ENCODE data around the gene TMEM255B. TPM values are rescaled to one million over a fixed set of nuclear protein-coding genes. Genes with fewer than 3 reads are reported as not detected.

Gene TMEM255B
- total RNA-seq, 2 experiments from 2014 or later, result 1.1 to 1.2 TPM

GRCh38 chr13:113856716-113857065 lies 97.7 kb downstream of the TMEM255B start:
- Mint-ChIP-seq H3K36me3 (no peaks in the 10 kb centered on the region), H3K9me3 (no peaks in the 10 kb centered on the region), H3K27me3 (peaks cover 16% of the 10 kb centered on the region), H3K4me3 (no peak overlapping the region), H3K4me1 (peaks cover 18% of the 10 kb centered on the region), H3K27ac (no peak overlapping the region)
- no peak for DNase-seq

GRCh38 chr13:113857531-113858195 lies 98.6 kb downstream of the TMEM255B start:
- Mint-ChIP-seq H3K4me3 (no peak overlapping the region), H3K4me1 (peaks cover 20% of the 10 kb centered on the region), H3K27ac (no peak overlapping the region), H3K36me3 (no peaks in the 10 kb centered on the region), H3K9me3 (no peaks in the 10 kb centered on the region), H3K27me3 (peaks cover 22% of the 10 kb centered on the region)
- no peak for DNase-seq

- no peaks in the 10 kb centered on the region for H3K36me3 Mint-ChIP-seq
- H3K9me3 Mint-ChIP-seq, result no peaks in the 10 kb centered on the region
- H3K27ac Mint-ChIP-seq, result no peak overlapping the region
- DNase-seq, result no peak
- no peak overlapping the region for H3K4me3 Mint-ChIP-seq
- peaks cover 32% of the 10 kb centered on the region for H3K27me3 Mint-ChIP-seq
- H3K4me1 Mint-ChIP-seq, result peaks cover 11% of the 10 kb centered on the region
Observed at GRCh38 chr13:113859311-113860050, 100.5 kb downstream of the TMEM255B start.

GRCh38 chr13:113860051-113860664 lies 101.1 kb downstream of the TMEM255B start:
- H3K36me3 Mint-ChIP-seq, result no peaks in the 10 kb centered on the region
- peaks cover 7% of the 10 kb centered on the region for H3K4me1 Mint-ChIP-seq
- H3K4me3 Mint-ChIP-seq, result no peak overlapping the region
- H3K27ac Mint-ChIP-seq, result no peak overlapping the region
- no peaks in the 10 kb centered on the region for H3K9me3 Mint-ChIP-seq
- no peak for DNase-seq
- H3K27me3 Mint-ChIP-seq, result peaks cover 34% of the 10 kb centered on the region

GRCh38 chr13:113860665-113861432 lies 101.8 kb downstream of the TMEM255B start:
- H3K27ac Mint-ChIP-seq, result no peak overlapping the region
- no peak for DNase-seq
- no peaks in the 10 kb centered on the region for H3K9me3 Mint-ChIP-seq
- no peaks in the 10 kb centered on the region for H3K36me3 Mint-ChIP-seq
- H3K4me1 Mint-ChIP-seq, result peaks cover 7% of the 10 kb centered on the region
- H3K27me3 Mint-ChIP-seq, result peaks cover 41% of the 10 kb centered on the region
- H3K4me3 Mint-ChIP-seq, result no peak overlapping the region

GRCh38 chr13:113861433-113862030 lies 102.5 kb downstream of the TMEM255B start:
- DNase-seq, result no peak
- peaks cover 48% of the 10 kb centered on the region for H3K27me3 Mint-ChIP-seq
- H3K9me3 Mint-ChIP-seq, result no peaks in the 10 kb centered on the region
- peaks cover 7% of the 10 kb centered on the region for H3K4me1 Mint-ChIP-seq
- H3K36me3 Mint-ChIP-seq, result no peaks in the 10 kb centered on the region
- H3K27ac Mint-ChIP-seq, result no peak overlapping the region
- H3K4me3 Mint-ChIP-seq, result peak overlapping the region; percentile 9

GRCh38 chr13:113862191-113862930 lies 103.3 kb downstream of the TMEM255B start:
- Mint-ChIP-seq H3K36me3 (no peaks in the 10 kb centered on the region), H3K9me3 (no peaks in the 10 kb centered on the region), H3K27me3 (peaks cover 49% of the 10 kb centered on the region), H3K4me3 (peak overlapping the region; percentile 60), H3K27ac (no peak overlapping the region), H3K4me1 (peaks cover 7% of the 10 kb centered on the region)
- no peak for DNase-seq

GRCh38 chr13:113862931-113863523 lies 104.0 kb downstream of the TMEM255B start:
- H3K27ac Mint-ChIP-seq, result no peak overlapping the region
- DNase-seq, result no peak
- H3K36me3 Mint-ChIP-seq, result no peaks in the 10 kb centered on the region
- peaks cover 1% of the 10 kb centered on the region for H3K9me3 Mint-ChIP-seq
- H3K4me1 Mint-ChIP-seq, result peaks cover 8% of the 10 kb centered on the region
- H3K27me3 Mint-ChIP-seq, result peaks cover 53% of the 10 kb centered on the region
- H3K4me3 Mint-ChIP-seq, result peak overlapping the region; percentile 44

- DNase-seq, result no peak
- Mint-ChIP-seq H3K36me3 (no peaks in the 10 kb centered on the region), H3K9me3 (peaks cover 1% of the 10 kb centered on the region), H3K27ac (no peak within 1 kb of the TSS), H3K4me1 (peaks cover 8% of the 10 kb centered on the region), H3K4me3 (peak within 1 kb of the TSS; percentile 44), H3K27me3 (peaks cover 57% of the 10 kb centered on the region)
Observed at GRCh38 chr13:113863524-113864272, 104.7 kb downstream of the TMEM255B start, which contains the start of gene GAS6. Gene GAS6, minus strand, starts transcription at chr13:113864076. Its CDS starts 156 bp downstream, at chr13:113863920.

GRCh38 chr13:113864273-113864890 lies 105.4 kb downstream of the TMEM255B start:
- no peak for DNase-seq
- Mint-ChIP-seq H3K9me3 (peaks cover 1% of the 10 kb centered on the region), H3K4me1 (peaks cover 8% of the 10 kb centered on the region), H3K36me3 (no peaks in the 10 kb centered on the region), H3K27ac (no peak overlapping the region), H3K4me3 (peak overlapping the region; percentile 33), H3K27me3 (peaks cover 61% of the 10 kb centered on the region)

- Mint-ChIP-seq H3K9me3 (peaks cover 1% of the 10 kb centered on the region), H3K4me3 (no peak overlapping the region), H3K27ac (no peak overlapping the region), H3K27me3 (peaks cover 62% of the 10 kb centered on the region), H3K36me3 (no peaks in the 10 kb centered on the region), H3K4me1 (peaks cover 8% of the 10 kb centered on the region)
- DNase-seq, result no peak
Observed at GRCh38 chr13:113865427-113865826, 106.4 kb downstream of the TMEM255B start.

All from activated naive CD8-positive, alpha-beta T cell treated with anti-CD3 and anti-CD28 coated beads for 36 hours (primary cell).